KMS-11 (cell line): ENCODE data around the gene SLC25A30.

Experiments
- H2AFZ ChIP-seq: fragments of 200-600 bp; sonication (generic); 2 replicates; pipeline ENCODE4 v1.6.1; 2016; ENCODE audit warnings: antibody characterized with exemption, mixed run types, low read depth
- H3K27ac ChIP-seq: fragments of 200-600 bp; sonication (generic); 2 replicates; pipeline ENCODE4 v1.6.1; 2016; ENCODE audit warnings: mild to moderate bottlenecking, mixed run types
- H3K27me3 ChIP-seq: fragments of 200-600 bp; sonication (generic); 2 replicates; pipeline ENCODE4 v1.6.1; 2017; ENCODE audit warnings: mild to moderate bottlenecking, low read depth, mixed run types, moderate library complexity; ENCODE audit not compliant: insufficient read depth
- H3K36me3 ChIP-seq: fragments of 200-600 bp; sonication (generic); 2 replicates; pipeline ENCODE4 v1.6.1; 2017; ENCODE audit warnings: mild to moderate bottlenecking, mixed run types; ENCODE audit not compliant: insufficient read depth
- H3K4me1 ChIP-seq: fragments of 200-600 bp; sonication (generic); 2 replicates; pipeline ENCODE4 v1.6.1; 2016; ENCODE audit warnings: mild to moderate bottlenecking, low read depth, mixed run types; ENCODE audit not compliant: poor library complexity, severe bottlenecking
- H3K4me2 ChIP-seq: fragments of 200-600 bp; sonication (generic); 2 replicates; pipeline ENCODE4 v1.7.0; 2016; ENCODE audit warnings: mild to moderate bottlenecking, mixed run types
- H3K4me3 ChIP-seq: fragments of 200-600 bp; sonication (generic); IDR thresholded peaks from 2 replicates; pipeline ENCODE4 v1.6.1; 2017; ENCODE audit warnings: low read depth, low read length, mixed read lengths; ENCODE audit not compliant: insufficient read depth
- H3K79me2 ChIP-seq: fragments of 200-600 bp; sonication (generic); 2 replicates; pipeline ENCODE4 v1.6.1; 2016; ENCODE audit warnings: low read depth, mixed run types; ENCODE audit not compliant: insufficient read depth
- H3K9ac ChIP-seq: fragments of 200-600 bp; sonication (generic); 2 replicates; pipeline ENCODE4 v1.6.1; 2016; ENCODE audit warnings: mild to moderate bottlenecking, mixed run types
- H4K20me1 ChIP-seq: fragments of 200-600 bp; sonication (generic); 2 replicates; pipeline ENCODE4 v1.6.1; 2016; ENCODE audit warnings: mild to moderate bottlenecking, mixed run types; ENCODE audit not compliant: insufficient read depth
- CTCF ChIP-seq: fragments of 200-600 bp; sonication (generic); conservative IDR thresholded peaks from 2 replicates; pipeline ENCODE4 v1.6.1; 2017; ENCODE audit warnings: low read depth, mild to moderate bottlenecking, antibody characterized with exemption, low read length, moderate library complexity, mixed read lengths

SLC25A30 gene

GRCh38 chr13:45417790-45418534 is at the start of gene SLC25A30:
Gene SLC25A30 (minus strand): TSS chr13:45418373. CDS start chr13:45411425, 6,948 bp downstream.
- Histone ChIP-seq H4K20me1 (no peaks in the 10 kb centered on the region), H3K4me2 (peak within 1 kb of the TSS; percentile 93), H3K9ac (peak within 1 kb of the TSS; percentile 65; the same call in 1 of the 2 replicates), H2AFZ (peak within 1 kb of the TSS; percentile 61), H3K27ac (peak within 1 kb of the TSS; percentile 57), H3K27me3 (no peaks in the 10 kb centered on the region), H3K36me3 (no peaks in the 10 kb centered on the region), H3K4me3 (no peak within 1 kb of the TSS), H3K79me2 (no peaks in the 10 kb centered on the region), H3K4me1 (no peaks in the 10 kb centered on the region)
- no peak for TF ChIP-seq CTCF

- Histone ChIP-seq H4K20me1 (no peaks in the 10 kb centered on the region), H3K27me3 (no peaks in the 10 kb centered on the region), H2AFZ (no peak overlapping the region), H3K36me3 (no peaks in the 10 kb centered on the region), H3K9ac (no peak overlapping the region), H3K79me2 (peaks cover 24% of the 10 kb centered on the region; the same call in 1 of the 2 replicates), H3K4me2 (0 out of 2 replicates have a peak overlapping the region, but pooled peaks have one; percentile 71), H3K27ac (no peak overlapping the region), H3K4me1 (peaks cover 23% of the 10 kb centered on the region), H3K4me3 (no peak overlapping the region)
- no peak for TF ChIP-seq CTCF
Measured at GRCh38 chr13:45466359-45466758, 48.2 kb upstream of the SLC25A30 start.

- Histone ChIP-seq H2AFZ (peak within 1 kb of the TSS; percentile 73), H3K79me2 (peaks cover 24% of the 10 kb centered on the region; the same call in 1 of the 2 replicates)
- TF ChIP-seq CTCF = no peak
Measured at GRCh38 chr13:45464687-45465453, 46.7 kb upstream of the SLC25A30 start, which contains the start of gene COG3. Gene COG3 (plus strand): TSS chr13:45464939. CDS start chr13:45465037, 98 bp downstream.

GRCh38 chr13:45464141-45464686 is 46.0 kb upstream of the SLC25A30 start:
- Histone ChIP-seq H3K4me3 (no peak overlapping the region), H3K27me3 (no peaks in the 10 kb centered on the region), H3K9ac (0 out of 2 replicates have a peak overlapping the region, but pooled peaks have one; percentile 72), H3K27ac (no peak overlapping the region; the same call in 1 of the 2 replicates), H4K20me1 (no peaks in the 10 kb centered on the region), H2AFZ (peak overlapping the region; percentile 73), H3K4me2 (peak overlapping the region; percentile 62), H3K79me2 (peaks cover 24% of the 10 kb centered on the region; the same call in 1 of the 2 replicates), H3K4me1 (peaks cover 22% of the 10 kb centered on the region), H3K36me3 (no peaks in the 10 kb centered on the region)
- TF ChIP-seq CTCF = 0 out of 2 replicates have a peak, but pooled peaks have one; percentile 33

More at GRCh38 chr13:45464687-45465453, 46.7 kb upstream of the SLC25A30 start, which contains the start of gene COG3:
- Histone ChIP-seq H3K4me3 (no peak within 1 kb of the TSS), H3K36me3 (no peaks in the 10 kb centered on the region), H4K20me1 (no peaks in the 10 kb centered on the region), H3K9ac (peak within 1 kb of the TSS; percentile 72), H3K27me3 (no peaks in the 10 kb centered on the region), H3K27ac (peak within 1 kb of the TSS; percentile 54), H3K4me1 (peaks cover 23% of the 10 kb centered on the region), H3K4me2 (peak within 1 kb of the TSS; percentile 71)
